HepG2 (cell line): ENCODE measurements around the gene CLDN20. TPM values are rescaled to one million over a fixed set of nuclear protein-coding genes. Genes with fewer than 3 reads are reported as not detected.

Experiments
- KLF13 ChIP-seq: sonication (generic); formaldehyde crosslinking; IDR thresholded peaks from 2 replicates; pipeline ENCODE4 v1.4.0; 2020; ENCODE audit warnings: mild to moderate bottlenecking, missing genetic modification reagents
- MBNL3 ChIP-seq: fragments of 250-450 bp; sonication (Bioruptor Pico); conservative IDR thresholded peaks from 2 replicates; pipeline ENCODE4 v1.8.0; 2022; ENCODE audit warnings: mild to moderate bottlenecking, inconsistent platforms
- ZBTB40 ChIP-seq, 2 experiments: fragments of 450-650 bp in 1 of 2; sonication (generic) in 1 of 2; formaldehyde crosslinking in 1 of 2; IDR thresholded peaks; 2 replicates each; pipeline versions ENCODE4 v1.6.1 to v1.8.0; 2016 to 2022; ENCODE audit warnings: antibody characterized with exemption in 1 of 2, mild to moderate bottlenecking in 1 of 2, missing genetic modification reagents in 1 of 2
- ZC3H4 ChIP-seq: sonication (generic); formaldehyde crosslinking; IDR thresholded peaks from 2 replicates; pipeline ENCODE4 v1.4.0; 2020; ENCODE audit warnings: missing genetic modification reagents, borderline replicate concordance
- ZNF101 ChIP-seq: sonication (generic); formaldehyde crosslinking; IDR thresholded peaks from 2 replicates; pipeline ENCODE4 v1.4.0; 2020; ENCODE audit warnings: mild to moderate bottlenecking, low read depth, missing genetic modification reagents, borderline replicate concordance
- ZNF136 ChIP-seq: sonication (generic); formaldehyde crosslinking; IDR thresholded peaks from 2 replicates; pipeline ENCODE4 v1.8.1; 2022; ENCODE audit warnings: low read depth, mild to moderate bottlenecking, moderate library complexity, missing genetic modification reagents
- ZNF407 ChIP-seq: sonication (generic); formaldehyde crosslinking; IDR thresholded peaks from one replicate; pipeline ENCODE4 v1.5.1; 2020; ENCODE audit warnings: mild to moderate bottlenecking, missing genetic modification reagents; ENCODE audit errors: not compliant biosample characterization
- ZNF616 ChIP-seq: sonication (generic); formaldehyde crosslinking; IDR thresholded peaks from 2 replicates; pipeline ENCODE4 v1.5.0; 2020; ENCODE audit warnings: low read depth, mild to moderate bottlenecking, missing genetic modification reagents
- ZSCAN21 ChIP-seq: sonication (generic); formaldehyde crosslinking; IDR thresholded peaks from 2 replicates; pipeline ENCODE4 v1.8.0; 2022; ENCODE audit warnings: mild to moderate bottlenecking, missing genetic modification reagents, moderate library complexity, borderline replicate concordance
- polyA plus RNA-seq, 8 experiments: library from polyadenylated mRNA; depleted of rRNA in 3 of 8; stranded (reverse) in 7 of 8; unstranded in 1 of 8; fragments of >200 nt; fragmentation: Illumina TruSeq in 4 of 8; extraction: Trizol in 4 of 8; gene quantifications; 2 replicates each; pipeline versions ENCODE4 v1.2.1 to v1.2.3, GENCODE V29; 2011 to 2016; ENCODE audit warnings: low read depth in 4 of 8, missing spikeins in 1 of 8, mixed read lengths in 1 of 8; ENCODE audit not compliant: insufficient read depth in 1 of 8
- total RNA-seq, 5 experiments: library from RNA; depleted of rRNA; stranded (reverse); fragments of >200 nt; fragmentation: Illumina TruSeq; extraction: Trizol; gene quantifications; 2 replicates each; pipeline ENCODE4 v1.2.3, GENCODE V29; 2016; ENCODE audit warnings: low read depth in 1 of 5

CLDN20 gene
- total and polyA plus RNA-seq, 2 of the 13 experiments (the other 11 are each of a cell fraction or from before 2014, with no cell fraction given): not detected

GRCh38 chr6:155314773-155315515, 51.1 kb downstream of the CLDN20 start (continued):
- no peak for TF ChIP-seq ZNF407 (CRISPR knock-in tag)
- TF ChIP-seq ZNF616 (CRISPR knock-in tag): no peak
- no peak for TF ChIP-seq MBNL3 (CRISPR knock-in tag)
- no peak for TF ChIP-seq ZBTB40 (IDR thresholded peaks at IDR 0.05)
- TF ChIP-seq ZBTB40 (CRISPR knock-in tag; IDR thresholded peaks at IDR 0.05): no peak
- peak; percentile 27 for TF ChIP-seq ZC3H4 (CRISPR knock-in tag)
- no peak for TF ChIP-seq KLF13 (CRISPR knock-in tag)
- no peak; the same call in 1 of the 2 replicates for TF ChIP-seq ZNF136 (CRISPR knock-in tag)
- TF ChIP-seq ZSCAN21 (CRISPR knock-in tag): peak; percentile 69; the same call in 1 of the 2 replicates
- no peak for TF ChIP-seq ZNF101 (CRISPR knock-in tag)
